Activated naive CD4-positive, alpha-beta T cell treated with anti-CD3 and anti-CD28 coated beads, Interleukin-2, amount 50 U/mL, for 24 hours (primary cell): ENCODE data around the gene CAVIN1.
"Not testable (repeated sequence)": the region's sequence is repeated elsewhere in the genome, so short reads cannot be mapped to it uniquely, and the experiment has no call there.

Source experiments
- H3K27ac Mint-ChIP-seq: one replicate; pipeline ENCODE4 v1.8.0; 2021; ENCODE audit warnings: mild to moderate bottlenecking, mixed read lengths
- H3K27me3 Mint-ChIP-seq: one replicate; pipeline ENCODE4 v1.8.0; 2021; ENCODE audit warnings: mixed read lengths
- H3K36me3 Mint-ChIP-seq: one replicate; pipeline ENCODE4 v1.8.0; 2021; ENCODE audit warnings: mixed read lengths
- H3K4me1 Mint-ChIP-seq: one replicate; pipeline ENCODE4 v1.8.0; 2021; ENCODE audit warnings: mixed read lengths
- H3K4me3 Mint-ChIP-seq: one replicate; pipeline ENCODE4 v1.8.0; 2021; ENCODE audit warnings: mild to moderate bottlenecking, mixed read lengths
- H3K9me3 Mint-ChIP-seq: one replicate; pipeline ENCODE4 v1.8.0; 2021; ENCODE audit warnings: mixed read lengths

Gene CAVIN1

GRCh38 chr17:42399948-42400843, 22.9 kb downstream of the CAVIN1 start:
- Mint-ChIP-seq H3K36me3 (no peaks in the 10 kb centered on the region), H3K9me3 (no peaks in the 10 kb centered on the region), H3K4me1 (peaks cover 9% of the 10 kb centered on the region), H3K4me3 (no peak overlapping the region), H3K27me3 (no peaks in the 10 kb centered on the region), H3K27ac (peak overlapping the region; percentile 13)

GRCh38 chr17:42399121-42399520, 23.9 kb downstream of the CAVIN1 start:
- Mint-ChIP-seq H3K4me3 (no peak overlapping the region), H3K36me3 (no peaks in the 10 kb centered on the region), H3K27me3 (no peaks in the 10 kb centered on the region), H3K27ac (no peak overlapping the region), H3K9me3 (no peaks in the 10 kb centered on the region), H3K4me1 (peaks cover 9% of the 10 kb centered on the region)

GRCh38 chr17:42395601-42396000, 27.5 kb downstream of the CAVIN1 start:
- H3K4me3 Mint-ChIP-seq, H3K9me3 Mint-ChIP-seq, H3K27ac Mint-ChIP-seq, H3K27me3 Mint-ChIP-seq, H3K36me3 Mint-ChIP-seq: not testable (repeated sequence)
- peaks cover 15% of the 10 kb centered on the region for H3K4me1 Mint-ChIP-seq

- Mint-ChIP-seq H3K36me3 (no peaks in the 10 kb centered on the region), H3K4me1 (peaks cover 15% of the 10 kb centered on the region), H3K4me3 (no peak overlapping the region), H3K27me3 (no peaks in the 10 kb centered on the region), H3K9me3 (no peaks in the 10 kb centered on the region), H3K27ac (peak overlapping the region; percentile 43)
Measured at GRCh38 chr17:42394838-42395237, 28.2 kb downstream of the CAVIN1 start.

GRCh38 chr17:42392692-42393415, 30.2 kb downstream of the CAVIN1 start:
- peaks cover 1% of the 10 kb centered on the region for H3K36me3 Mint-ChIP-seq
- peaks cover 22% of the 10 kb centered on the region for H3K4me1 Mint-ChIP-seq
- H3K27me3 Mint-ChIP-seq: no peaks in the 10 kb centered on the region
- H3K4me3 Mint-ChIP-seq: no peak overlapping the region
- peak overlapping the region; percentile 86 for H3K27ac Mint-ChIP-seq
- H3K9me3 Mint-ChIP-seq: no peaks in the 10 kb centered on the region

- H3K27me3 Mint-ChIP-seq, H3K9me3 Mint-ChIP-seq, H3K4me3 Mint-ChIP-seq, H3K36me3 Mint-ChIP-seq, H3K27ac Mint-ChIP-seq: not testable (repeated sequence)
- peaks cover 31% of the 10 kb centered on the region for H3K4me1 Mint-ChIP-seq
Measured at GRCh38 chr17:42391439-42391838, 31.6 kb downstream of the CAVIN1 start.

- Mint-ChIP-seq H3K4me1 (peaks cover 43% of the 10 kb centered on the region), H3K4me3 (peak overlapping the region; percentile 95), H3K27me3 (no peaks in the 10 kb centered on the region), H3K9me3 (no peaks in the 10 kb centered on the region), H3K36me3 (peaks cover 4% of the 10 kb centered on the region), H3K27ac (peak overlapping the region; percentile 100)
Measured at GRCh38 chr17:42389899-42390298, 33.2 kb downstream of the CAVIN1 start.

GRCh38 chr17:42389135-42389417, 34.0 kb downstream of the CAVIN1 start:
- Mint-ChIP-seq H3K27me3 (no peaks in the 10 kb centered on the region), H3K4me3 (peak overlapping the region; percentile 95), H3K27ac (peak overlapping the region; percentile 100), H3K36me3 (peaks cover 6% of the 10 kb centered on the region), H3K4me1 (peaks cover 47% of the 10 kb centered on the region), H3K9me3 (no peaks in the 10 kb centered on the region)

GRCh38 chr17:42388381-42389134, 34.5 kb downstream of the CAVIN1 start, which contains the start of gene STAT3:
TSS of gene STAT3 (minus strand) at chr17:42388442. CDS start at chr17:42348516, 39,926 bp downstream.
- peak within 1 kb of the TSS; percentile 95 for H3K4me3 Mint-ChIP-seq
- H3K9me3 Mint-ChIP-seq: no peaks in the 10 kb centered on the region
- no peaks in the 10 kb centered on the region for H3K27me3 Mint-ChIP-seq
- H3K36me3 Mint-ChIP-seq: peaks cover 6% of the 10 kb centered on the region
- peak within 1 kb of the TSS; percentile 100 for H3K27ac Mint-ChIP-seq
- H3K4me1 Mint-ChIP-seq: peaks cover 50% of the 10 kb centered on the region

- peak overlapping the region; percentile 95 for H3K4me3 Mint-ChIP-seq
- H3K4me1 Mint-ChIP-seq: peaks cover 54% of the 10 kb centered on the region
- peaks cover 6% of the 10 kb centered on the region for H3K36me3 Mint-ChIP-seq
- no peaks in the 10 kb centered on the region for H3K27me3 Mint-ChIP-seq
- H3K9me3 Mint-ChIP-seq: no peaks in the 10 kb centered on the region
- H3K27ac Mint-ChIP-seq: peak overlapping the region; percentile 100
Measured at GRCh38 chr17:42387661-42388380, 35.2 kb downstream of the CAVIN1 start.

- Mint-ChIP-seq H3K36me3 (peaks cover 8% of the 10 kb centered on the region), H3K4me3 (peak overlapping the region; percentile 95), H3K9me3 (no peaks in the 10 kb centered on the region), H3K4me1 (peaks cover 56% of the 10 kb centered on the region), H3K27me3 (no peaks in the 10 kb centered on the region), H3K27ac (peak overlapping the region; percentile 100)
Measured at GRCh38 chr17:42386777-42387657, 36.0 kb downstream of the CAVIN1 start.

- H3K27ac Mint-ChIP-seq: peak overlapping the region; percentile 84
- peaks cover 12% of the 10 kb centered on the region for H3K36me3 Mint-ChIP-seq
- no peak overlapping the region for H3K4me3 Mint-ChIP-seq
- H3K4me1 Mint-ChIP-seq: peaks cover 77% of the 10 kb centered on the region
- no peaks in the 10 kb centered on the region for H3K9me3 Mint-ChIP-seq
- no peaks in the 10 kb centered on the region for H3K27me3 Mint-ChIP-seq
Measured at GRCh38 chr17:42381898-42382297, 41.2 kb downstream of the CAVIN1 start.

GRCh38 chr17:42380935-42381334, 42.1 kb downstream of the CAVIN1 start:
- H3K27me3 Mint-ChIP-seq: no peaks in the 10 kb centered on the region
- H3K4me3 Mint-ChIP-seq: peak overlapping the region; percentile 36
- peak overlapping the region; percentile 83 for H3K27ac Mint-ChIP-seq
- peaks cover 72% of the 10 kb centered on the region for H3K4me1 Mint-ChIP-seq
- peaks cover 12% of the 10 kb centered on the region for H3K36me3 Mint-ChIP-seq
- H3K9me3 Mint-ChIP-seq: no peaks in the 10 kb centered on the region

GRCh38 chr17:42378959-42379594, 44.0 kb downstream of the CAVIN1 start:
- H3K27ac Mint-ChIP-seq: peak overlapping the region; percentile 85
- peak overlapping the region; percentile 84 for H3K4me3 Mint-ChIP-seq
- H3K36me3 Mint-ChIP-seq: peaks cover 7% of the 10 kb centered on the region
- H3K27me3 Mint-ChIP-seq: no peaks in the 10 kb centered on the region
- no peaks in the 10 kb centered on the region for H3K9me3 Mint-ChIP-seq
- H3K4me1 Mint-ChIP-seq: peaks cover 78% of the 10 kb centered on the region
